NCI-H1105 (cell line): ENCODE measurements around the gene ANGPTL8.

Experiments used
- DNase-seq: peaks from one replicate; lab custom pipeline; 2025; lab: John Stamatoyannopoulos, UW

ANGPTL8 gene

DNA sequence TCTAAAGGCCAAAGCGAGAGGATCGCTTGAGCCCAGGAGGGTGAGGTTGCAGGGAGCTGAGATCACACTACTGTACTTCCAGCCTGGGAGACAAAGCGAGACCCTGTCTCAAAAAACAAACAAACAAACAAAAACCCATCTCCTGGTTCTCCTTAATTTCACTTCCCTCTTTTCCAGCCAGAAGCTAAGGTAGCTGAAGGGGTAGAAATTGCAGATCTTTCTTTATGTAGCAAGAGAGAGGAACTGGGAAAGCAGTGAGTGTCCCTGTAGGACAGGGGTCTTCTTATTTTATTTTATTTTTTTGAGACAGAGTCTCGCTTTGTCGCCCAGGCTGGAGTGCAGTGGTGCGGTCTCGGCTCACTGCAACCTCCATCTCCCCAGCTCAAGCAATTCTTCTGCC lies 52.0 kb downstream of the ANGPTL8 start:
- no peak for DNase-seq
